GM21825 (cell line): ENCODE data around the gene BLOC1S5.

Experiments
- ATAC-seq: cut with Tn5 transposase; IDR thresholded peaks from one replicate; pipeline ENCODE4 v1.9.1; 2021; ENCODE audit warnings: mild to moderate bottlenecking, moderate library complexity; ENCODE audit not compliant: unreplicated experiment

Gene BLOC1S5, protein sequence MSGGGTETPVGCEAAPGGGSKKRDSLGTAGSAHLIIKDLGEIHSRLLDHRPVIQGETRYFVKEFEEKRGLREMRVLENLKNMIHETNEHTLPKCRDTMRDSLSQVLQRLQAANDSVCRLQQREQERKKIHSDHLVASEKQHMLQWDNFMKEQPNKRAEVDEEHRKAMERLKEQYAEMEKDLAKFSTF

DNA sequence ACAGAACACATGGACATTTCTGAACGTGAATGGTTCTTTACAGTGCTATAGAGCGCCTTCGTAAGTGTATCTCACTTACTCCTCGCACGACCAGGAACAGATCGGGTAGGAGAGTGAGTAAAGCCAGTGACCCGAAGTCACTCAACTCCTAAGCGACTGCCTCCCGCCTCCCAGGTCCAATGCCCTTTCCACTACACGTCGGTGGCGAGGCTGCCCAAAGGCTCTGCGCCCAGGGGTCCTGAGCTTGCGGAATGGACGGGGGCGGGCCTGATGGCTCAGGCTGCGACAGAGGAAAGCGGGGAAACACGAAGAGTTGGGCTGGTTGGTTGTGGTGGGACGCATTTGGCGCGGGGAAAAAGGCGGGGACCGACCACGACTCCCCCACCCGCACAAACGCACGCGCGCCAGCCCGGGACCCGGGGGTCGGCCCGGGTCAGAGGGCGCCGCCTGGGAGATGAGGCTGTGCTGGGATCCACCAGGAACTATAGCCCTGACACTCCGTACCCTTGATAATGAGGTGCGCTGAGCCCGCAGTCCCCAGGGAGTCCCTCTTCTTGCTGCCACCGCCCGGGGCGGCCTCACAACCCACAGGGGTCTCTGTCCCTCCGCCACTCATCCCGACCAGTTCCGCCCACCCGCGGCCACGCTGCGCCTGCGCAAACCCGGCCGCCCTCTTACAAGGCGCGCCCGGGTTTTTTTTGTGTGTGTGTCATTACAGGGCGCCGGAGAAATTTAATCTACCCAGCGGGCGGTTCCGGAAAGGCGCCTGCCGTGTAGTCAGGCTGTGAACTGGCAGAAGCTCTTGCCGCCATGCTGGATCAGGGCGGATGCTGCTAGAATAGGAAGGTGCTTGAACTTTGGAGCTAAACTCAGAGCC lies at the start of gene BLOC1S5:
BLOC1S5 (minus strand) TSS at position 629 of the 877 bp plus-strand sequence; CDS start at position 616, 13 bp downstream.
- ATAC-seq, result peak; percentile 94

DNA sequence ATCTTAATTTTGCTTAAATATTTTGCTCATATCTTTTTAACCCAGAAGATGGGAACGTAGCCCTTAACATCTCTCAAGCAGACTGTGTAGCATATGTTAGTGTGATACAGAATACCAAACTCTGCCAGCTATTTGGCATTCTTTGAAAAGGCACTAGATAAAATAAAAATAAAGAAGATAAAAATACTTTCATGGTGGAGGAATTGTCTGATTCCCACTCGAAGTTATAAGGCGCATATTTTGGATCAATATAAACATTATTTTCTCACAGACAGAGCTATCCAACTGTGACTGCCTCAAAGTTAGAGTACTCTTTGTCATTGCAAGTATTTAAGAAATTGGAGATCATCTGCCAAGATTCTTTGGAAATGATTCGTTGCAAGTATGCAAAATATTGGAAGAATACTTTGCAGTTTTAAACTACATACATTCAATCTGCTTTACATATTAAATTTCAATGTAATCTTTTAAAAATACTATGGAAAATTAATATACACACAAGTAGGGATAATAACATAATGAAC lies 49.0 kb upstream of the BLOC1S5 start:
- no peak for ATAC-seq

DNA sequence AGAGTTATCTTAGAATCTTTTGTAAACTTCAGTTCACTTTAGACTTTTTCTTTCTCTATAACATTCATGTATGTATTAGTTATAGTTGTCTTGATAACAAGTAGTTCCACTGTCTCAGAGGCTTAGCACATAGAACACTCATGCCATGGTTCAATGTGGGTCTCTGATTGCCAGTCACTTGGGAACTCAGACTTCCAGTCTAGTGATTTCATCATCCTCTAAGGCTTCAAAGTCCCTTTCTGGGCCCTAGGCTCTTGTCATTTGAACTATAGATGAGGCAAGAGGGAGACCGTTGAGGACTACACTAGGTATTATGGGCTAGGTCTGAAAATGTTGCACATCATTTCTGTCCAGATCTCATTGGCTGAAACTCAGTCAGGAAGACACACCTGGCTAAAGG lies 46.5 kb upstream of the BLOC1S5 start:
- ATAC-seq, result no peak

DNA sequence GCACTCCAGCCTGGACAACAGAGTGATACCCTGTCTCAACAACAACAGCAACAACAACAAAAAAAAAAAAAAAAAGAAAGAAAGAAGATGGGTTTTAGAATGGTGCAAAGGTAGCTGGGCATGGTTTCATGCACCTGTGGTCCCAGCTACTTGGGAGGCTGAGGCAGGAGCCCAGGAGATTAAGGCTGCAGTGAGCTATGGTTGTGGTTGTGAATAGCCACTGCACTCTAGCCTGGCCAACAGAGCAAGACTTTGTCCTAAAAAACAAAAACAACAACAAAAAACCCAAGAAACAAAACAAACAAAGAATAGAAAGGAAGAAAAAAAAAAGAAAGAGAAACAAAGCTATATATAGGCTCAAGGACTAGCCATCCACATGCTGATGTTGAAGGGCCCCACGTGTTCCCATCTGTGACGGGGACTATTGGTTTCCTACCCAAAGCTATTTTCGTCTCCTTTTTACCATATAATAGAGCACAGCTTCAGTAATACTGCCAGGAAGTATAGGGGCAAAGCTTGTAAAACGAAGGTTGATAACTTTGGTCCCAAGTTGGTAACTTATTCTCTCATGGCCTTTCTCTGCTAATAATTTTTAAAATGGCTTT lies 46.0 kb upstream of the BLOC1S5 start:
- ATAC-seq, result peak; percentile 83

DNA sequence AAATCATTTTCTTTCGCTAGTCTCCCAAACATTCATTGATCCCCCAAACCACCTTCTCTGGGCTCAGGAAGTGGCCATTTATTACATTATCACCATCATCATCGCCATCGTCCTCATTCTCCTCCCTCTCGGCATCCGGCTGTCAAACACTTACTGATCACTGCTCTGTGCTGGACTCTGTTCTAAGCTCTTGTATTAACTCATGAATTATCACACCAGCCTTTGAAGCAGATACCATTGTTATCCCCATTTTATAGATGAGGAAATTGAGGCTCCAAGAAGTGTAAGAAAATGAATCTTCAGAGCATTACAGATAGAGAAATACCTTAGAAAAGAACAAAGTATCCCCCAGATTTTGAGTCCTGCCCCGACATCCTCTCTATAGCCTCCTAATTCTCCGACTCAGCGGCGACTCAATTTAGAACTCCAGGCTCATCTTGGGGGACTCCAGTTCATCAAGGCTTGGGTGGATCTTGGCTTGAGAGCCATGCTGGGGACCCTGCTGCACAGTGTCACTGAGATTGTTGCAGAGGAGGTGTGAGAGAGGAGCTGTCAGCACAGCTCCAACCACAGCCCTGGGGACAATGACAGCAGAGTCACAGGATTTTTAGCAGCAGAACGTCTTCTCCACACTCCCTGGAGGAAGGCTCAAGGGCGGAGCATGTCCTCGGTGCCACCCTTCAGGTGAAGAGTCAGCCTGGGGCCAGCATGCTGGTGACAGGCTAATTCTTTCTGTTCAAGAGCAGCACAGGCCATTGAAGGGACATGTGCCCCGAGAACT lies 44.8 kb upstream of the BLOC1S5 start:
- ATAC-seq, result no peak

DNA sequence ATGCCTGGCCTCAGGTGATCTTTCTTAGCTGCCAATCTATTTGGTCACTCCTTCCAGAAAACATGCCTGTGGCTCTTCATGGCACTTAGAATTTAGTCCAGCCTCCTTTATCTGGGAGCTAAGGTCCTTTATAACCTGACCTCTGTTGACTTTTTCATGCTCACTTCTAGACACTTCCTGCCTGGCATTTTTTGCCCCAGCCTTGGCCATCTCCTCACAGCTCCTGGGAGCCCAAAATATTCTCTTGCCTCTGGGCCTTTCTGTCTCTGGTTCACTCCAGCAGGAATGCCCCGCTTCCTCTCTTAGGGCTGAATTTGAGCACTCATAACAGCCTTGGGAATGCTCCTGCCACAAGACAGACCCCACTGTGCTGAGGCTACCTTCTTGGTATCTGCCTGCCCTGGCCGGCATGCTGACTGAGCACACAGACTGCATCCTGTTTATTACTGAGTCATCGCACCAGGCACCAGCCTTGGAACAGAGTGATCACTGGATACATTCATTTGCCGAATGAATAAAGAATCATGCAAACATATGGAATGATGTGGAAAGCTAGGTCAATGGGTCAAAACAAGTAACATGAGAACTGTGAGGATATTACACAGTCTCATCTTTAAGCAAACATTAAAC lies 44.0 kb upstream of the BLOC1S5 start:
- no peak for ATAC-seq

DNA sequence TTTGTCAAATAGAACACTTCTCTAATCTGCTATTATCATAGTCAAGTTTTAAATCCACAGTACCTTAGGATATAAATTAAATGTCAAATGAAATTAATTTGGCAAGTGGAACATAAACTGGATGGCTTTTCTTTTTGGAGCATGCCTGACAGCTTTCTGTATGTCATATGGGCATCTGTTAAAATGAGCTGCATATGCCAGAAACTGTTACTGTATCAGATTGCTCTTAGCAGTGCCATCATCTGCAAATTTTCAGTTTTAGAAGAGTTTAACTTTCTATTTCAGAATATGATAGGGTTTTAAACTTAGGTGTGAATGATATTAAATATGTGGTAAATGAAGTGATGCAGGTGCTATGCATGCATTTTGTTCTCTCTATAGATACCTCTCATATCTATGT lies 41.6 kb upstream of the BLOC1S5 start:
- no peak for ATAC-seq

DNA sequence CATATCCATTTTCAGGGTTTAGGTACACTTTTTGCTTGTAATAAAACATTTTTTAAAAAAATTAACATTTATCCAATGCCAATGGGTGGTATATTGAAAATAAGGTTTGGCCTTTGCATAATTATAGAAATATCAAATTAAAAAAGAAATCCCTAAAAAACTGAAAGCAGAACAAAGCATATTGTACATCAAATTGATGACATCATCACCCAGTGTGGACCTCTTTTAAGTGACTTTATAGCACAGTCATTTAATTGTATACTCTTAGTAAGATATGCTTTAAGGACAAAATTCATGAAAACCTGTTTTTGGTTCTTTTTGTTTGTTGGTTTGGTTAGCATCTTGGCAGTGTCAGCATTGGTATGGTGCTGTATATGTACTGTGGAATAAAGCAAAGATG lies 39.5 kb upstream of the BLOC1S5 start:
- ATAC-seq, result no peak

DNA sequence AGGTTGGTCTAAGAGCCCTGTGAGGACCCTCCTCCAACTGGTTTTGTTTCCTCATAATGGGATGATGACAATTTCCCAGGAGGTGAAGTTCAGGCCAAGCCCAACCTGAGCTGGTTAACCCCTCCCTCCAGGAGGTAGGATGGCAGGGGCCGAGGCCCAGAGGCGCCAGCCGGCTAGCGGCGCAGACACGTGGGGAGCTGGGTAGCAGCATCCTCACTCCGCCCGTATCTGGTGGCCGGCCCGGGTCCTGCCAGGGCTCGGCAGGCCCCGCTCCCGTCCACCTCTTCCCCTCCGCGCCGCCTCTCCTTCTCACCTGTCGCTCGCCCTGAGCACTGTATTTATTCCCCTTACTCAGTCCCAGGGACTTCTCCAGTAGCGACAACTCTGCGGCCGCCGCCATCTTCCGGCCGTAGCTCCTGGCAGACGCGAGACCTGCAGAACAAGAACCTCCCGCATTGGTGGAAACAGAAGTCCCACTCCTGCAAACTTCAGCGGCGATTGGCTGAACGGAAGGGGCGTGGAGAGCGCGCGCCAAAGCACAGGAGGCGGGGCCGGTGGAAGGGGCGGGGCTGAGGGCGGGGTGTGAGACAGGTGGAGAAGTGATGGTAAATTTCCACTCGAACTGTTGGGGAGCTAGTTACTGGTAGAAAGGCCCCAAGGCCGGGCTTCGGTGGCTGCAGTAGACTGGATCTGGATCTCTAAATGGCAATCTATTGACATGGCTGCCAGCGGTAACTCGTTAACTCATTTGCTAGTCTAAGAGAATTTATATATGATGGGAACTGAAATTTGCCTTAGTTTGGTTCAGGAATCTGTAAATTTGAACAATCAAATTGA lies 38.2 kb upstream of the BLOC1S5 start, which contains the start of gene EEF1E1:
EEF1E1 (minus strand) TSS at position 427 of the 837 bp plus-strand sequence; CDS start at position 400, 27 bp downstream.
- peak; percentile 100 for ATAC-seq

DNA sequence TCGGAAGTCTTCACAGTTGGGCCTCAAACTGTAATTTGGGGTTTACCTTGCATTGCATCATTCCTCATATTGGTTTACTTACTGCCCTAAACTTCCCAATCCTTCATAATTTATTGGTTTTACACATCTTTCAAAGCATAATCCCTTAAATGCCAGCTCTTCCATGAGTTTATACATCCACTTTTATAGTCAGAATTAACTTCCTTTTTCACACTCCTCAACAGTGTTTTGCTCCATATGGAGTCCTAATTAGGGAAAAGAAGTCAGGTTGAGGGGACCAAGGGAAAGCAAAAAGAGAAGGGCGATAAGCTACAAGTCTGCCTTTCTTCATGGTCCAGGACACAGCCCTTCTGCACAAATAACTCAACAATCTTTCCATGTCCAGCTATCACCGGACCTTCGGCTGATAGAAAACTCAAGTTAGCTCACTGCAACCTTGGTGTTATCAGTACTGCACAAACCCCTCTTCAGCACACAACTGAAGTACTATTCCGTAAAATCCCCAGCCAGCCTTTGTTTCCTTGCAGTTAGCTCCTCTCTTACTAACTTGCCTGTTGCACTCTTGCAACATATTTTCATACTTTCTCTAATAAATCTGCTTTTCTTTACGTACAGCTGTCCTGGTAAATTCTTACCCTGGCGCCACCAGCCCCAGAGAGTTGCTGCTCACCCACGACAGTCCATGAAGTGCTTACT lies 36.1 kb upstream of the BLOC1S5 start:
- no peak for ATAC-seq

DNA sequence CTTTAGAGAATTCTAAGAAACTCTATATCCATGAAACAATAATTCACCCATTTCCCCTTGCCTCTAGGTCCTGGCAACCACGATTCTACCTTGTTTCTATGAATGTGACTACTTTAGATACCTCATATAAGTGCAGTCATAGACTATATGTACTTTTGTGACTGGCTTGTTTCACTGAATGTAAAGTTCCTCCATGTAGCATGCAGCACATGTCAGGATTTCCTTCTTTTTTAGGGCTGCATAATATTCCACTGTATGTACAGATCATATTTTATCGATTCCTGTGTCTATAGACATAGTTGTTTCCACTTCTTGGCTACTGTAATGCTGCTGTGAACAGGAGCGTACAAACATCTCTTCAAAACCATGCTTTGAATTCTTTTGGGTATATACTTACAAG lies 26.5 kb upstream of the BLOC1S5 start:
- ATAC-seq, result no peak

DNA sequence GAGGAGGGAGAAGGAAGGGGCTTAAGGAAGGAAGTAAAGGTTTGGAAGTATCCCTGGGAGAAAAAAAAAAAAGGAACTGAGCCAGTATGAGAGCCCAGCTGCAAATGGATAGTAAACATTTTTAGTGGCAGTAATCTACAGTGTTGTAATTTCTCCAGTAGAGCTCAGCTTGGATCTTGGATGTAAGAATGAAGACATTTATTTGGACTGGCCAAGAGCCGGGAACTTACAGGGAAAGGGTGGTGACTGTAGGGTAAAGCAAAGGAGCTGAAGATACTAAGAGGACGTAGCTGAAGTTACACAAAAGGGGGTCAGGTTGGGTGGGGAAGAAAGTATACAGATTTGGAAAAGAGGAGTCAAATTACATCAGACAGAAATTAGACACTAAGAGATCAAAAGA lies 24.7 kb upstream of the BLOC1S5 start:
- ATAC-seq, result no peak

DNA sequence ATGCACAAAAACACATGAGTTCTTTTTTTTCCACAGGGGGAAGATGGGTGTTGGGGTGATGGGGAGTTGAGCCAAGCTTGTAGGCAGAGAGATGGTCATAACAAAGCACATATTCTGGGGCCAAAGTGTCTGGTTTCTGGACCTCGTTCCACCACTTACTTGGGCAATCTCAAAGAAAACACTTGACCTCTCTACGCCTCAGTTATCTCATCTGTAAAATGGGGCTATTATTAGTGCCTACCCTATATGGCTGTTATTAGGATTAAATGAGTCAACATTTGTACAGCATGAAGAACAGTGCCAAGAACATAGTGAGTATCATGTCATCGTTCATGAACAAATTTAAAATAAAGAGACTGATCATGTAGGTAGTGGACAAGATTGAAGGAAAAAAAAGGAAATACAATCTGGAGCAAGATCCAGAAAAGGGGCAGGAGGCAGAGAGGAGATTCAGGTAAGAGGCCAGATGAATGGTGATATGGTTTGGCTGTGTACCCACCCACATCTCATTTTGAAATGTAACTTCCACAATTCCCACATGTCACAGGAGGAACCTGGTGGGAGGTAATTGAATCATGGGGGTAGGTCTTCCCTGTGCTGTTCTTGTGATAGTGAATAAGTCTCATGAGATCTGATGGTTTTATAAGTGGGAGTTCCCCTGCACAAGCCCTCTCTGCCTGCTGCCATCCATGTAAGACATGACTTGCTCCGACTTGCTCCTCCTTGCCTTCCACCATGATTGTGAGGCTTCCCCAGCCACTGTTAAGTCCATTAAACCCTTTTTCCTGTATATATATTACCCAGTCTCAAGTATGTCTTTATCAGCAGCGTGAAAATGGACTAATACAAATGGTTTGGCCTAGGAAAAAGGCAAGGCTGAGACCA lies 23.9 kb upstream of the BLOC1S5 start:
- no peak for ATAC-seq

DNA sequence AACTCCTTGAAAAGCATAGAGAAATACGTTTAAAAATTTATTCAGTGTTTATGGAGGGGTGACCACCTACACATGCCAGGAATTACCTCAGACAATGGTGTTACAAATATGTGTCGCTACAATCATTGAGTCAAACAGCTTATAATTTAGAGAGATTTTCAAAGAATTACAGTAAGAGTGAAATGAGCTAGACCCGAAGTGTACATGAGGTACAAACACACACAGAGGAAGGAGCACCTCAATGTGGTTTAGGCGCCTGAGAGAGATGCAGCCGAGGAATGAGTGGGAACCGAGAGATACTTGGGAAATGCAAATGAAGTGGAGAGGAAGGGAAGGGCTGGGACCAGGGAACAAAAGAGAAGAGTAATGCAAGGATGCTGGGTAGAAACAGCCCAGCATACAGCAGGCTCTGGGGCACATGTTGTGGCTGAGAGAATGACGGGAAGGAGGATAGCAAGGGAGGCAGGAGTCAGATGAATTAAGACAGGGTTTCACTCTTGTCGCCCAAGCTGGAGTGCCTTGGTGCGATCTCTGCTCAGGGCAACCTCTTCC lies 22.6 kb upstream of the BLOC1S5 start:
- ATAC-seq, result no peak

DNA sequence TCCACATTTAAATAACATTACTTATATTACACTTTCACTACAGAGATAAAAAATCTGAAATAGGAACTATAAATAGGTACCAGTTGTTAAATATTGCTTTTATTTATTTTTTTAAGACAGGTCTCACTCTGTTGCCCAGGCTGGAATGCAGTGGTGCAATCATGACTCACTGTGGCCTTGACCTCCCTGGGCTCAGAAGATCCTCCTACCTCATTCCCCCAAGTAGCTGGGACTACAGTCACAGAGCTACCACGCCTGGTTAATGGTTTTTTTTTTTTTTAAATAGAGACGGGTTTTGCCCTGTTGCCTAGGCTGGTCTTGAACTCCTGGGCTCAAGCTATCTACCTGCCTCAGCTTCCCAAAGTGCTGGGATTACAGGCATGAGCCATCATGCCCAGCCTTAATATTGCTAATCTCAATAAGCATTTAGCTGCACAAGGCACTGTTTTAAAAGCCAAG lies 20.9 kb upstream of the BLOC1S5 start:
- no peak for ATAC-seq

DNA sequence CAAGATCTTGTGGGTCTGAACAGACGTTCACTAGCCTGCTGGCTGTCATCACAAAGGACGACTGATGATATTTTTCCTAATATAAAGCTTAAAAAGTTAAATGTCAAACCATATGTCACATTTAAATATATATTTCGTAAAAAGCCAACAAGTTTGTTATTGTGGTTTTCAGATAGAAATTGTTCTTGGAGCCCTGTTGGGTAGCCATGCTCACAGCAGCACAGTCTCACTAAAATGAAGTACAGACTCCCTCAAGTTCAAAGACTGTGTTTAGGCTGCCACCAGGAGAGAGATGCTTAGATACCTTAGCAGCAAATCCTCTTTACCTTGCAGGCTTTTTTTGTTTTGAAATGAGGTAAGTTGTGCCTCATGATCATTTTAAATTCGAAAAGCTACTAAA lies 20.4 kb upstream of the BLOC1S5 start:
- ATAC-seq, result no peak
